Erythroblast (primary cell): ENCODE results near the gene TAX1BP3.

ENCODE experiments used
- DNase-seq, 2 experiments: peaks; one replicate each; lab custom pipeline; 2025; lab: John Stamatoyannopoulos, UW
- GATA1 ChIP-seq: IDR thresholded peaks from 2 replicates; pipeline ENCODE4 v1.6.1; 2011; ENCODE audit warnings: low read depth, mild to moderate bottlenecking, control low read depth, low read length, moderate library complexity
- POLR2A ChIP-seq: IDR thresholded peaks from 2 replicates; pipeline ENCODE4 v1.6.1; 2011; ENCODE audit warnings: mild to moderate bottlenecking, low read length

Gene TAX1BP3

GRCh38 chr17:3636154-3636907 lies 32.0 kb downstream of the TAX1BP3 start, which contains the start of the genes CTNS and SHPK:
Gene CTNS (plus strand): TSS chr17:3636760. CDS start chr17:3640207, 3,447 bp downstream.
Gene SHPK (minus strand): TSS chr17:3636250. CDS start chr17:3636219, 31 bp downstream.
- TF ChIP-seq POLR2A (peak; percentile 66), GATA1 (no peak)

GRCh38 chr17:3635474-3636153 lies 32.8 kb downstream of the TAX1BP3 start:
- TF ChIP-seq GATA1 (no peak), POLR2A (no peak)
- DNase-seq: peak in 1 of 2 experiments; percentile 47

More at GRCh38 chr17:3636154-3636907, 32.0 kb downstream of the TAX1BP3 start, which contains the start of the genes CTNS and SHPK:
- peak; percentile 97 for DNase-seq

- TF ChIP-seq GATA1 (no peak), POLR2A (no peak)
Measured at GRCh38 chr17:3632287-3632686, 36.1 kb downstream of the TAX1BP3 start.

GRCh38 chr17:3630781-3631180 lies 37.6 kb downstream of the TAX1BP3 start:
- no peak for TF ChIP-seq GATA1
- no peak for TF ChIP-seq POLR2A

More at GRCh38 chr17:3632287-3632686, 36.1 kb downstream of the TAX1BP3 start:
- DNase-seq: no peak

GRCh38 chr17:3627769-3628167 lies 40.6 kb downstream of the TAX1BP3 start:
- TF ChIP-seq GATA1 (no peak), POLR2A (no peak)
- no peak for DNase-seq

More at GRCh38 chr17:3630781-3631180, 37.6 kb downstream of the TAX1BP3 start:
- no peak for DNase-seq

- TF ChIP-seq GATA1 (no peak), POLR2A (no peak)
- DNase-seq: no peak
Measured at GRCh38 chr17:3626831-3627768, 41.3 kb downstream of the TAX1BP3 start.

GRCh38 chr17:3622977-3623594 lies 45.3 kb downstream of the TAX1BP3 start:
- DNase-seq: no peak
- no peak for TF ChIP-seq POLR2A
- no peak for TF ChIP-seq GATA1

GRCh38 chr17:3621146-3621720 lies 47.1 kb downstream of the TAX1BP3 start:
- no peak for DNase-seq
- TF ChIP-seq GATA1: no peak
- no peak for TF ChIP-seq POLR2A

- no peak for DNase-seq
- TF ChIP-seq GATA1 (no peak), POLR2A (no peak)
Measured at GRCh38 chr17:3615160-3615870, 53.1 kb downstream of the TAX1BP3 start.

- DNase-seq: no peak
- TF ChIP-seq GATA1 (no peak), POLR2A (no peak)
Measured at GRCh38 chr17:3613124-3613523, 55.3 kb downstream of the TAX1BP3 start.
